HL-60 (cell line): ENCODE data around the gene CXCR6.

ENCODE experiments used
- DNase-seq, 2 experiments: peaks; one replicate each; pipeline ENCODE4 v3.0.0-alpha.2; 2010 to 2020; ENCODE audit warnings: low read depth in 1 of 2, low spot score in 1 of 2
- H3K27ac ChIP-seq: fragments of 250-450 bp; sonication (Bioruptor Pico); replicated peaks from 2 replicates; pipeline ENCODE4 v1.5.1; 2020; ENCODE audit warnings: mild to moderate bottlenecking, moderate library complexity
- H3K27me3 ChIP-seq: fragments of 250-450 bp; sonication (Bioruptor Pico); 2 replicates; pipeline ENCODE4 v1.5.1; 2021; ENCODE audit warnings: mild to moderate bottlenecking, moderate library complexity; ENCODE audit not compliant: insufficient read depth, poor library complexity, severe bottlenecking
- H3K4me3 ChIP-seq: replicated peaks from 2 replicates; pipeline ENCODE4 v1.5.1; 2011; ENCODE audit warnings: mild to moderate bottlenecking, control low read depth, low read length; ENCODE audit not compliant: insufficient read depth
- CTCF ChIP-seq: IDR thresholded peaks from one replicate; pipeline ENCODE4 v1.5.1; 2011; ENCODE audit warnings: low read length, control low read depth, inconsistent platforms; ENCODE audit not compliant: insufficient read depth
- GABPA ChIP-seq: IDR thresholded peaks from 2 replicates; pipeline ENCODE4 v1.6.1; 2012; ENCODE audit warnings: low read depth
- POLR2AphosphoS5 ChIP-seq: IDR thresholded peaks from 2 replicates; pipeline ENCODE4 v1.6.1; 2012; ENCODE audit warnings: low read depth
- REST ChIP-seq: IDR thresholded peaks from 2 replicates; pipeline ENCODE4 v1.6.1; 2012; ENCODE audit warnings: low read depth; ENCODE audit not compliant: insufficient replicate concordance
- SPI1 ChIP-seq: IDR thresholded peaks from 2 replicates; pipeline ENCODE4 v1.6.1; 2012; ENCODE audit warnings: low read depth, mild to moderate bottlenecking, borderline replicate concordance

The CXCR6 gene

GRCh38 chr3:45955017-45955647 lies 11.9 kb downstream of the CXCR6 start:
- no peak overlapping the region for H3K4me3 ChIP-seq
- H3K27ac ChIP-seq = no peak overlapping the region
- no peak for DNase-seq
- H3K27me3 ChIP-seq = no peaks in the 10 kb centered on the region
- TF ChIP-seq REST (no peak), POLR2AphosphoS5 (no peak), SPI1 (no peak), GABPA (no peak), CTCF (no peak)

- Histone ChIP-seq H3K4me3 (no peak overlapping the region), H3K27ac (no peak overlapping the region), H3K27me3 (no peaks in the 10 kb centered on the region)
- no peak for DNase-seq
- no peak for TF ChIP-seq CTCF
- TF ChIP-seq GABPA = no peak
- TF ChIP-seq SPI1 = no peak
- TF ChIP-seq REST = no peak
- no peak for TF ChIP-seq POLR2AphosphoS5
Measured at GRCh38 chr3:45955706-45956105, 12.4 kb downstream of the CXCR6 start.

- Histone ChIP-seq H3K27me3 (no peaks in the 10 kb centered on the region), H3K27ac (no peak overlapping the region), H3K4me3 (no peak overlapping the region)
- DNase-seq = no peak
- TF ChIP-seq SPI1 (no peak), POLR2AphosphoS5 (no peak)
Measured at GRCh38 chr3:45957586-45957985, 14.3 kb downstream of the CXCR6 start.

GRCh38 chr3:45958321-45958791 lies 15.1 kb downstream of the CXCR6 start:
- no peak overlapping the region for H3K4me3 ChIP-seq
- no peak overlapping the region for H3K27ac ChIP-seq
- DNase-seq = no peak
- TF ChIP-seq CTCF (no peak), POLR2AphosphoS5 (no peak), REST (no peak), SPI1 (no peak), GABPA (no peak)
- no peaks in the 10 kb centered on the region for H3K27me3 ChIP-seq
